Brain microvascular endothelial cell (primary cell): ENCODE results near the gene RPL27A.

Source experiments
- DNase-seq: peaks from one replicate; pipeline ENCODE4 v3.0.0-alpha.2; 2020
- H3K27ac ChIP-seq: fragments of 250-450 bp; sonication (Bioruptor Pico); 2 replicates; pipeline ENCODE4 v1.5.1; 2020; ENCODE audit warnings: mild to moderate bottlenecking, moderate library complexity
- H3K27me3 ChIP-seq: fragments of 250-450 bp; sonication (Bioruptor Pico); replicated peaks from 2 replicates; pipeline ENCODE4 v1.5.1; 2020; ENCODE audit warnings: mild to moderate bottlenecking
- H3K36me3 ChIP-seq: fragments of 250-450 bp; sonication (Bioruptor Pico); replicated peaks from 2 replicates; pipeline ENCODE4 v1.5.1; 2020; ENCODE audit warnings: mild to moderate bottlenecking
- H3K4me3 ChIP-seq: 2 replicates; pipeline ENCODE4 v1.5.1; 2011; ENCODE audit warnings: low read depth, mild to moderate bottlenecking, control low read depth, low read length, moderate library complexity
- in situ Hi-C: cut with HindIII; loops from 2 replicates; pipeline ENCODE4 v1.10.0; 2017; ENCODE audit warnings: low sequenced_read_pairs, low pct_ligation_motif_present
- TF ChIP-seq, protein P1 (sequence below): IDR thresholded peaks from 2 replicates; pipeline ENCODE4 v1.5.1; 2011; ENCODE audit warnings: low read depth, mild to moderate bottlenecking, moderate library complexity, low read length, control low read depth, inconsistent platforms; ENCODE audit errors: missing control alignments

RPL27A gene

GRCh38 chr11:8674859-8675258, 7.7 kb upstream of the RPL27A start:
- H3K4me3 ChIP-seq = no peak overlapping the region
- H3K36me3 ChIP-seq = no peaks in the 10 kb centered on the region
- H3K27ac ChIP-seq = no peak overlapping the region
- TF ChIP-seq, protein P1, sequence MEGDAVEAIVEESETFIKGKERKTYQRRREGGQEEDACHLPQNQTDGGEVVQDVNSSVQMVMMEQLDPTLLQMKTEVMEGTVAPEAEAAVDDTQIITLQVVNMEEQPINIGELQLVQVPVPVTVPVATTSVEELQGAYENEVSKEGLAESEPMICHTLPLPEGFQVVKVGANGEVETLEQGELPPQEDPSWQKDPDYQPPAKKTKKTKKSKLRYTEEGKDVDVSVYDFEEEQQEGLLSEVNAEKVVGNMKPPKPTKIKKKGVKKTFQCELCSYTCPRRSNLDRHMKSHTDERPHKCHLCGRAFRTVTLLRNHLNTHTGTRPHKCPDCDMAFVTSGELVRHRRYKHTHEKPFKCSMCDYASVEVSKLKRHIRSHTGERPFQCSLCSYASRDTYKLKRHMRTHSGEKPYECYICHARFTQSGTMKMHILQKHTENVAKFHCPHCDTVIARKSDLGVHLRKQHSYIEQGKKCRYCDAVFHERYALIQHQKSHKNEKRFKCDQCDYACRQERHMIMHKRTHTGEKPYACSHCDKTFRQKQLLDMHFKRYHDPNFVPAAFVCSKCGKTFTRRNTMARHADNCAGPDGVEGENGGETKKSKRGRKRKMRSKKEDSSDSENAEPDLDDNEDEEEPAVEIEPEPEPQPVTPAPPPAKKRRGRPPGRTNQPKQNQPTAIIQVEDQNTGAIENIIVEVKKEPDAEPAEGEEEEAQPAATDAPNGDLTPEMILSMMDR = no peak
- no peak for DNase-seq
- in situ Hi-C loops = no loop called here
- H3K27me3 ChIP-seq = no peaks in the 10 kb centered on the region

- no peak for DNase-seq
- H3K36me3 ChIP-seq = no peaks in the 10 kb centered on the region
- in situ Hi-C loops = no loop called here
- TF ChIP-seq, protein P1 = no peak
- no peak overlapping the region for H3K4me3 ChIP-seq
- H3K27ac ChIP-seq = no peak overlapping the region
- H3K27me3 ChIP-seq = no peaks in the 10 kb centered on the region
These were observed 6.1 kb upstream of the RPL27A start for GRCh38 chr11:8676458-8676857.

- H3K27ac ChIP-seq = no peak overlapping the region
- in situ Hi-C loops = no loop called here
- H3K4me3 ChIP-seq = no peak overlapping the region
- H3K36me3 ChIP-seq = peaks cover 7% of the 10 kb centered on the region
- no peak for DNase-seq
- no peaks in the 10 kb centered on the region for H3K27me3 ChIP-seq
- TF ChIP-seq, protein P1 = no peak
These were observed 3.6 kb upstream of the RPL27A start for GRCh38 chr11:8679006-8679405.

- no peak for DNase-seq
- no peaks in the 10 kb centered on the region for H3K27me3 ChIP-seq
- in situ Hi-C loops = no loop called here
- peak overlapping the region; percentile 96 for H3K4me3 ChIP-seq
- H3K36me3 ChIP-seq = peaks cover 34% of the 10 kb centered on the region
- TF ChIP-seq, protein P1 = no peak
- peak overlapping the region; percentile 93 for H3K27ac ChIP-seq
These were observed 722 bp upstream of the RPL27A start for GRCh38 chr11:8681837-8682302.

- Histone ChIP-seq H3K36me3 (peaks cover 41% of the 10 kb centered on the region), H3K27me3 (no peaks in the 10 kb centered on the region), H3K4me3 (peak overlapping the region; percentile 96), H3K27ac (peak overlapping the region; percentile 93)
- in situ Hi-C loops = no loop called here
- DNase-seq = no peak
- TF ChIP-seq, protein P1 = no peak
These were observed 669 bp downstream of the RPL27A start for GRCh38 chr11:8683115-8683807.
